C4-2B (cell line): ENCODE measurements around the gene CHTF18.

Source experiments
- ZFX ChIP-seq: fragments of 450-650 bp; IDR thresholded peaks from 2 replicates; pipeline ENCODE4 v1.6.1; 2017
- TF ChIP-seq, protein P1 (sequence below): fragments of 450-650 bp; conservative IDR thresholded peaks from 2 replicates; pipeline ENCODE4 v1.5.1; 2017; ENCODE audit warnings: mild to moderate bottlenecking

DNA sequence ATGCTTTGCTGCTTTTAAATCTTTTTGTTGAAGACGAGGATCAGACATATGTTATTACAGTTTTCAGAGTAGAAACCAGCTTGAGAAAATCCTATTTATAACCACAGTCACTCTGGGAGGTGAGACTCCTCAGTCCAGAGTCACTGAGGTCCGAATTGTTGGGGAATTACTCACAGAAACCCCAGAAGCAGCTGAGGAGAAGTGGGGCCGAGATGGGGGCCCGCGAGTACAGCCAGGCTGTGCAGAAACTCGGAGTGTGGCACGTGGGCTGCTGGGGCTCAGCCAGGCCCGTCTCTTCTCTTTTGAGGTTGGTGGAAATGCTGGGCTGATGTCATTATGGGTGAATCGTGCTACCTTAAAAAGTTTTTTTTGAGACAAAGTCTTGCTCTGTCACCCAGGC is 26.6 kb downstream of the CHTF18 start:
- TF ChIP-seq, protein P1, sequence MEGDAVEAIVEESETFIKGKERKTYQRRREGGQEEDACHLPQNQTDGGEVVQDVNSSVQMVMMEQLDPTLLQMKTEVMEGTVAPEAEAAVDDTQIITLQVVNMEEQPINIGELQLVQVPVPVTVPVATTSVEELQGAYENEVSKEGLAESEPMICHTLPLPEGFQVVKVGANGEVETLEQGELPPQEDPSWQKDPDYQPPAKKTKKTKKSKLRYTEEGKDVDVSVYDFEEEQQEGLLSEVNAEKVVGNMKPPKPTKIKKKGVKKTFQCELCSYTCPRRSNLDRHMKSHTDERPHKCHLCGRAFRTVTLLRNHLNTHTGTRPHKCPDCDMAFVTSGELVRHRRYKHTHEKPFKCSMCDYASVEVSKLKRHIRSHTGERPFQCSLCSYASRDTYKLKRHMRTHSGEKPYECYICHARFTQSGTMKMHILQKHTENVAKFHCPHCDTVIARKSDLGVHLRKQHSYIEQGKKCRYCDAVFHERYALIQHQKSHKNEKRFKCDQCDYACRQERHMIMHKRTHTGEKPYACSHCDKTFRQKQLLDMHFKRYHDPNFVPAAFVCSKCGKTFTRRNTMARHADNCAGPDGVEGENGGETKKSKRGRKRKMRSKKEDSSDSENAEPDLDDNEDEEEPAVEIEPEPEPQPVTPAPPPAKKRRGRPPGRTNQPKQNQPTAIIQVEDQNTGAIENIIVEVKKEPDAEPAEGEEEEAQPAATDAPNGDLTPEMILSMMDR = no peak
- no peak for TF ChIP-seq ZFX
